GM19043 (cell line): ENCODE measurements around the gene KMT2A.
"Not testable (repeated sequence)": the region's sequence is repeated elsewhere in the genome, so short reads cannot be mapped to it uniquely, and the experiment has no call there.

ENCODE experiments used
- ATAC-seq: cut with Tn5 transposase; IDR thresholded peaks from one replicate; pipeline ENCODE4 v1.9.1; 2021; ENCODE audit warnings: low read depth; ENCODE audit not compliant: unreplicated experiment

Gene KMT2A

GRCh38 chr11:118434553-118435289 lies 1.6 kb upstream of the KMT2A start:
- ATAC-seq = no peak

DNA sequence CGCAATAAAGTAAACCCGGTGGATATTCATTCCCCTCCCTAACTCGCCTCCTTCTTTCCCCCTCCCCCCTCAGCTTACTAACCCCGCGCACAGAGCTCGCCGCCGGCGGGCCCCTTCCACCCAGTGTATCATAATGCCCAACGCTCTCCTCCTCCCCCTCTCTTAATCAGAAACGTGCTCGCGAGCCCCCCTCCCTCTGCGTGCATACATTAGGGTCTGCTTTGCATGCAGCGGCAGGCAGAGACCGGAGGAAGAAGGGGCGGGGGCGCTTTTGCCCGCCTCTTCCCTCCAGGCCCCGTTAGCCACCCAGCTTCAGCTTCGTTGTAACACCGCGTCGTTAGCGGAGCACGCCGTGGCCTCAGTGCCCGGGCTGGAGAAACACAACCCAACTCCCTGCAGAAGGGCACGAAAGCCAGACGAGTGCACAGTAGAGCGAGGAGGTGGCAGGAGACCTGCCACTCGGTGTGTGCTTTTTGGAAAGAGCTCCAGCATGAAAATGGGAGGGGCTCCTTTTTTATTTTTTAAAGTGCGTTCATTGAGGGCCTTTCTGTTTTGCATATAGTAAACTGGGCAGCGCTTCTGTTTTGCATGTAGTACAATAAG lies 901 bp upstream of the KMT2A start:
- peak; percentile 31 for ATAC-seq

DNA sequence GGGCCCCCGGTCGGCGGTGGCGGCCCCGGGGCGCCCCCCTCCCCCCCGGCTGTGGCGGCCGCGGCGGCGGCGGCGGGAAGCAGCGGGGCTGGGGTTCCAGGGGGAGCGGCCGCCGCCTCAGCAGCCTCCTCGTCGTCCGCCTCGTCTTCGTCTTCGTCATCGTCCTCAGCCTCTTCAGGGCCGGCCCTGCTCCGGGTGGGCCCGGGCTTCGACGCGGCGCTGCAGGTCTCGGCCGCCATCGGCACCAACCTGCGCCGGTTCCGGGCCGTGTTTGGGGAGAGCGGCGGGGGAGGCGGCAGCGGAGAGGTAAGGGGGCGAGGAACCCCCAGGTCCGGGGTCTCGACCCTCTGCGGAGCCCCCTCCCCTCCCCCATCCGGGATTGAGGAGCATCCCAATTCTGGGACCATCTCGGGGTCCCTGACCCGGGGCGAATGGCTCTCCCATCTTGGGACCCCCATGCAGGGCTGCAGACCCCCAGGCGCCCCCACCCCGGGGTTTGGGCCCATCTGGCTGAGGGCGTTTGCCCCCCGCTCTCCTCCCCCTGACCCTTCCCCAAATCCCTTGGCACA lies 431 bp downstream of the KMT2A start:
- no peak for ATAC-seq

DNA sequence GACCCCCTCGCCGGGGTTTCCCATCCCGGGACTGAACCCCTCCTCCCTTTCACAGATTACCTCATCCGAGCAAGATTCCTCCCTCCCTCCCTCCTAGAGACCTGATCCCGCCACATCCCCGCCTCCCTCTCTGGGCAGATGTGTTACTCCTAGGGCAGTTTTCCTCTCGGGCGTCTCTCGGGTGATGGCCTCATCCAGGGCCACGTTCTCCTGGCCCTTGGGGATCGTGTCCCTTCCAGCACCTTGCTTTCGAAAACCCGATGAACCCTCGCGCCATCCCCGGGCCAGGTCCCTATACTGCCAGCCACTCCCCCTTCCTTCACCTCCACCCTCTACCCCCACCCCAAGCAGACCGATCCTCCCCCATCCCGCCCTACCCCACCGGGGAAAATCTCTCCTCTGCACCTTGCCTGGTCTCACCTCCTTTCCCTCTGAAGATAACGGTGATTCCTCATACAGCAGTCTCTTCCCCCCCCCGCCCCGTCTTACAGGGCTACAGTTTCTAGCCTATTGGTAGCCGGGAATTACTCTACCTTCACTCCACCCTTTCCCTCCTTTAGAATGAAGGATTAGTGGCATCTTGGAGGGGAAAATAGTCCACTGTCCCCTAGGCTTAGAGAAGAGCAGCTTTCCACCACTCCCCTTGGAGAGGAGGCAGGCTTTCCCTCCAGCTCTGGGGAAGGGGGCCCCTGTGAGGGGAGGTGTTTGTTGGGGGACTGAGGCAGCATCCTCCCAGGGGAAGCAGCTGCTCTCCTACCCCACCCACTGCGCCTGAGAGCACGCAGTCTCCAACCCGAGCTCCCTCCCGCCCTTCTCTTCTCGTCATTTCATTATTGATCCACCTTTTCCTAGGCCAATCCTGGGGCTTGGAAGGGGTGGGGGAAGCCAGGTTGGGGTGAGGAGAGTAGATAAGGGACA lies 1.2 kb downstream of the KMT2A start:
- no peak for ATAC-seq

DNA sequence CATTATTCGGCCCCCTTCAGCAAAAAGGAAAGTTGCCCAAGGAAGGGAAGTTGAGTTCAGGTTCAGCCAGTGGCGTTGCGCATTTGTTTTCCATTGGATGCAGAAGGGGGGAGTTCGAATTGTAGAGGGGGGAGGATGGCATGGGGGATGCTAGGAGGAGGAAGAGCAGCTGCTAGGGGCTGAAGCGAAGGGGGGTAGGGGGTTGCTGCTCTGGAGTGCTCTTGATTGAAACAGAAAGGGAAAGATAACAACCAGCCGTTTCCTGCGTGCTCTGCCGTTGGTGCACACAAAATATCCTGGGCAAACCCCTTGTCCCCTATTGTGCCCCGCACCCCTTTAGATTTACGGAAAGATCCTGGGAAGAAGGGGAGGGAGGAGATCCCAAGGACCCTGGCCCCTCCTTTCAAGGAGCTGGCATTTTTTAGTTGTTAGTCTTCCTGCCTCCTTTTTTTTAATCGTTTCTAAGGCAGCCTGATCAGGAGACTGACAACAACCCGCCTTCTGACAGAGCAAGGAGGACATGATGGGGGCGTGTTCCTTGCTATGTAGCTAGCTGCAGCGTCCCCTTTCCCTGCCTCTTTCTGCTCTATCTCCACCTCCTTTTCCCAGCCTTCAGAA lies 2.1 kb downstream of the KMT2A start:
- no peak for ATAC-seq

GRCh38 chr11:118439646-118440045 lies 3.4 kb downstream of the KMT2A start:
- no peak for ATAC-seq

GRCh38 chr11:118441770-118442275 lies 5.5 kb downstream of the KMT2A start:
- no peak for ATAC-seq

- ATAC-seq = no peak
Measured at GRCh38 chr11:118442301-118442700, 6.0 kb downstream of the KMT2A start.

DNA sequence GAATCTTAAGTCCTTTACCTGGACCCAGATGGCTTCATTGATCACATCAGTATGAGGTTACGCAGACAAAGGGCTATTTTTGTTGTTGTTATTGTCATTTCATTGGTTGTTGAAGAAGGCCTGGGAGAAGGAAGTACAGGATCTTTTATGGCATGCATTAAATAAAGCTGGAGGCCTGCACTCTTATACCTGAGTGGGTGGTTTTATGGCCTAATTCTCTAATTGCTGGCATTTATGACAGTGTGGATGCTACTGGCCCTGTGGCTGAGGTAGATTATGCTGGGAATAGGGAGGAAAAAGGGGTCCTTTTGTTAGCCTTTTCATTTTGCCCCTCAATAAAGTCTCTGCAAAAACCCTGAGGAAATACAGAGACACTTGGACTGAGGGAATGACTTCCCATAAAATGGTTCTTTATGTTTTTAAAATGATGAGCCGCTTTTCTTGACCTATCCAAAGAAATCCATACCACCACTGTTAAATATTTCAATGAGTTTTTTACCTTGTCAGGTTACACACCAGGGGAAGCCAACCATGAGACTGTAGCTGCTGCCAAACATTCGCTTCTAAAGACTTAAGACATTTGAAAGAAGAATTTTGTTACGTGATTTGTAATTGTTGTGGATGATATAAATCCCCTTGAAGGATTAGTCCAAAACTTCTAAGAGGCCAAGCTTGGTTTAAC lies 6.8 kb downstream of the KMT2A start:
- ATAC-seq = no peak

DNA sequence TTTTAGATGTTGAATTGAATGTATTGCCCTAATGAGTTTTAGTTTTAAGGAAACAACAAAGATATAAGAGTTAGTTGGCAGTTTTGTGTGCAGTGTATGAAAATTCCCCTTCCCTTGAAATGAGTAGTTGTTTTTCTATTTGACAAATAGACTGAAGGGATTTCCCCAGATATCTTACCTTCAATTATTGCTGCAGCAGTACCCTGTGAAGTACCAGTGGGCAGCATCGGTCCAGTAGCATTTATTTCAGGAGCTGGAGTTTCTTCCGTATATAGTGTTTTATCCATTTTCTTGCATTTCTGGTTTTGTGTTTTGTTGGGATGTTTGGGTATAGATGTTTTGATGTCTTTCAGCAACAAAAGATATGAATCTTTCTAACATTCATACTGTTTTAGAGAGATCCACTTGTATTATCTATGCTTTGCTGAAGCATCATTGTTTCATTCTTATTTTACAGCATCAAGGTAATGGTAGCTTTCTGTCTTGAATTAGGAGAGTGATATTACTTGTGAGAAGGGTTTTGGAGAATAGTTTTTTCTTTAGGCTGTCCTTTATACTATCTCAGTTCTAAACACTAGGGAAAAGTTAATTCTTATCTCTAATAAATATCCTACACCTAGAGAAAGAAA lies 7.4 kb downstream of the KMT2A start:
- no peak for ATAC-seq

- ATAC-seq = no peak
Measured at GRCh38 chr11:118447423-118447822, 11.1 kb downstream of the KMT2A start.

GRCh38 chr11:118448294-118448693 lies 12.0 kb downstream of the KMT2A start:
- peak; percentile 94 for ATAC-seq

GRCh38 chr11:118449316-118449918 lies 13.1 kb downstream of the KMT2A start:
- no peak for ATAC-seq

DNA sequence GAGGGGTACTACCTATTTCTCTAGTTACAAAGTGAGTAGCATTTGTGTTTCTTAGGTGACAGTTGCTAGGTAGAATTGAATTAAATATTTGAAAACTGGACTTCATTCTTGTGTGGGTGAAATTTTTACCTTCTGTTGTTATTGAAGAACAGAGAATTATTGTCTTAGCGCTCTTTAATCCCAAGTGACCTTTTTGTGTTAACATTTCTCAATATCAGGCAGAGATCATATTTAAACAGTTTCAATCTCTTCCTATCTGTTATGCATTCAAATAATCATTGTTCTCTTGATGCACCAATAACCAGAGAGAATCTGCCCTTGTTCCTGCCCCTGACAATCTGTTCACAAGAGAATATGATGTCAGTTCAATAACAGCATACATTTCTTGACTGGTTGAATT lies 14.2 kb downstream of the KMT2A start:
- ATAC-seq = no peak

DNA sequence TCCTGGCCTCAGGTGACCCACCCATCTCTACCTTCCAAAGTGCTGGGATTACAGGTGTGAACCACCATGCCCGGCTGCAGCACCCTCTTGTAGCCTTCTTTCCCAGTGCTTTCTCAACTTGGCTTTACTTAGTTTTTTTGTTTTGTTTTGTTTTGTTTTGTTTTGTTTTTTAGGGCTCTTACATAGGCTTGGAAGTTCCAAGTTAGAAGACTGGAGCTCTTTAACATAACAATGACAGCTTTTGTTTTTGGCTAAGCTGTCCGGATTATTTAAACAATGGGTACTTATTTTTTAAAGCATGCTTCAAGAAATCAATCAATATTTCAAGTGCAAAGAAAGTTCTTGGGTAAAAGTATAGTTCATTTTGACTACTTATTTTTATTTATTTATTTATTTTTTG lies 25.9 kb downstream of the KMT2A start:
- ATAC-seq = no peak

DNA sequence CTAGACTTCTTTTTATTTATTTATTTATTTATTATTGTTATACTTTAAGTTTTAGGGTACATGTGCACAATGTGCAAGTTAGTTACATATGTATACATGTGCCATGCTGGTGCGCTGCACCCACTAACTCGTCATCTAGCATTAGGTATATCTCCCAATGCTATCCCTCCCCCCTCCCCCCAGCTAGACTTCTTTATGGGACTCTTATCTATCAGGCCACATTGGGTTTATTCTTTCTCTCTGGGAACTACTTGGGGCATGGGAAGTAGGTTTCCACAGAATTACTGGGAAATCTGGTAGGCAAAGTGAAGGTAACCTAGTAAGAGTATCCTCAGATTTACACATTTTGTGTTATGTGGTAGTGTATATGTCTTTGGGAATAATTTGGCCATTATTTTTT lies 32.7 kb downstream of the KMT2A start:
- not testable (repeated sequence) for ATAC-seq

- no peak for ATAC-seq
Measured at GRCh38 chr11:118471030-118471429, 34.7 kb downstream of the KMT2A start.

- ATAC-seq = no peak
Measured at GRCh38 chr11:118473537-118473936, 37.2 kb downstream of the KMT2A start.

DNA sequence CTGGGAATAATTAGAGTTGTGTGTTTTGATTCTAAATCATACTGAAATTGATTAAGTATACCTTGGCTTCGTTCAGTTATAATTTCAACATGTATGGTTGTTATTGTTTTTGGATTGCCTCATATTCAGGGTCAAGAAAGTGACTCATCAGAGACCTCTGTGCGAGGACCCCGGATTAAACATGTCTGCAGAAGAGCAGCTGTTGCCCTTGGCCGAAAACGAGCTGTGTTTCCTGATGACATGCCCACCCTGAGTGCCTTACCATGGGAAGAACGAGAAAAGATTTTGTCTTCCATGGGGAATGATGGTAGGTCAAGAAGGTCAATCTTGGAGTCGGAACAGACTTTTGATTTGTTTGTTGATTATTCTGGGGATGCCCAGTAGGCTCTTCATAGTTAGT lies 40.4 kb downstream of the KMT2A start:
- ATAC-seq = no peak
